B cell (primary cell): Measurements from ENCODE around the gene CAPZB.

Experiments used
- CTCF ChIP-seq: fragments of 200-600 bp; IDR thresholded peaks from one replicate; pipeline ENCODE4 v1.8.0; 2022; ENCODE audit warnings: antibody characterized with exemption, mild to moderate bottlenecking
- EZH2 ChIP-seq: IDR thresholded peaks from 2 replicates; pipeline ENCODE4 v1.6.1; 2012; ENCODE audit warnings: borderline replicate concordance, low read depth, mild to moderate bottlenecking, moderate library complexity, low read length; ENCODE audit not compliant: insufficient read depth, poor library complexity, severe bottlenecking

- no peak for TF ChIP-seq CTCF
- TF ChIP-seq EZH2: no peak
These were observed 75.6 kb downstream of the CAPZB start for GRCh38 chr1:19409477-19410341.
